ENCODE results near the gene SCNN1A. TPM values are rescaled to one million over a fixed set of nuclear protein-coding genes. Genes with fewer than 3 reads are reported as not detected.
A peak's percentile ranks its signal among the peaks of the same experiment; 100 is the strongest.
"Not testable (repeated sequence)": the region's sequence is repeated elsewhere in the genome, so short reads cannot be mapped to it uniquely, and the experiment has no call there.

SCNN1A gene
- total RNA-seq, 1 experiment from 2014 or later: 0.07 TPM

- no peak for DNase-seq (ENCODE audit: low spot score)
Measured at GRCh38 chr12:6347367-6348338, 27.7 kb downstream of the SCNN1A start.

DNA sequence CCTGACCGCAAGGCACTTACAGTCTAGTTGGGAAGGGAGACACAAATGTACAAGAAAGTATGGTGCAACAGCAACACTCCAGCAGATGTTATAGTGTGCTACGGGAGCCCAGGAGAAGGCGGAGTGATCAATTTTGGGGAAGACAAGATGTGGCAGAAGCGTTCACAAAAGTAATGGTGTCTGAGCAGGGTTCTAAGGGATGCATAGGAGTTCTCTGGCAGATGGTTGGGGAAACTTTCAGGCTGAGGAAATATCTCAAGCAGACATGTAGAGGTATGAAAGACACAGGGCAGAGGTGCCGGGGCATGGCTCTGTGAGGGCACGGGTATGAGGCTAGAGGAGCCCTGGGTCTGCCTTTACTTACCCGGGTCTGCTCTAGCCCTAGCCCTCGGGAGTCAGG is 28.4 kb downstream of the SCNN1A start:
- no peak for DNase-seq (ENCODE audit: low spot score)

DNA sequence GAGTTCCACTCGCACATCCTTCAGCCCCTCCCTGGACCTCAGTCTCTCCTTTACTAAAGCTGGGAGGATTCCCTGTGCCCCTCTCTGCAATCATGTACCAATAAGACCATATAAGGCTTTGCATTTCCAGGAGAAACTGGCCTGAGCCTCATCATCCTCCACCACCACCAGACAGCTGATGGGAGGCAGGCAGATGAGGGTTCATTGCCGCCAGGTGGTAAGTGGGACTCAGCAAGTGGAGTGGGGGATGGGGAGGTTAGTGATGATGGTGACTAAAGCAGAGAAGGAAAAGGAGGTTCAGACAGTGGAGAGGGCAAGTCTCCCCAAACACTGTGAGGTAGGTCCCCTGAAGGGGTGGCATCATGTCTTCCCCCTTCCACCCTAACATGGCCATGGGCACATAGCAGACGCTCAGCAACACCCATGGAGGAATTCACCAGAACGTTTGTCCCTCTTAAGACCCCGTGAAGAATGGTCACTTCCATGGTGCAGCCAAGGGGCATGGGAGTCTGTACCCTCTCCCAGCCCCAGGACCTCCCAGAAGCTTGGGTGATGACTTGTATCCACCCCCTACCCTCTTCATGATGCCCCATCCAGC is 29.0 kb downstream of the SCNN1A start:
- no peak for DNase-seq (ENCODE audit: low spot score)

DNA sequence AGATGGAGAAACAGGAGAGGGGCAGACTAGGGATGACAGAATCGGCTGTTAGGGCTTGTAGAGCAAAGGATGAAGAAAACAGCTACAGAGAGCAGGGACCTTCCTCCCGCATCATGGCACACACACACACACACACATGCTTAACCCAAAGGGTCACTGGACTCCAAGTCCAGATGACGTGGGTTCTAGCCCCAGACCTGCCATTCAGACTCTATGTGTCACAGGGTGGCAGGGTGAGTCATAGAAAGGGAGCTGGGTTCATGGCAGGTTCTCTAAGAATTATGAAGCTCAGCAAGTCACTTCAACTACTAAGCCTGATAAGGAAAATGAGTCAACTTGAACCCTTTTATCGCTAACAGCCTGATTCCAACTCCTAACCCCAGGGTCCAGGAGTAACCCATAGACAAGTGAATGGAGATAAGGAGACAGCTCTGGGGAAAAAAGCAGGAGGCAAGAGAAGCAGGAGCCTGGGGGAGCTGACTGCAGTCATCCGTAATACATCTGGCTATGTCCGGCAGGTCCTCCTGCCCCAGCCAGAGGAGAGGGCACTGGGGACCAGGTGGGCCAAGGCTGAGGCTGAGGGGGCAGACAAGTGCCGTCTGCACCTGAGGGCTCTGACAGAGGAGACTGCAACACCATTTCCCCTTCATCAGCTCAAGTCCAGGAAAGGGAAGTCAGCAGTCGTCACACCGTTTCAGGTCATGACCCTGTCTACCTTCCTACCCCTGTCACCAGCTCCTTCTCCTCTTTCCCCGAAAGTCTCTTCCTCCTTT is 29.9 kb downstream of the SCNN1A start:
- peak; percentile 92 for DNase-seq (ENCODE audit: low spot score)

DNA sequence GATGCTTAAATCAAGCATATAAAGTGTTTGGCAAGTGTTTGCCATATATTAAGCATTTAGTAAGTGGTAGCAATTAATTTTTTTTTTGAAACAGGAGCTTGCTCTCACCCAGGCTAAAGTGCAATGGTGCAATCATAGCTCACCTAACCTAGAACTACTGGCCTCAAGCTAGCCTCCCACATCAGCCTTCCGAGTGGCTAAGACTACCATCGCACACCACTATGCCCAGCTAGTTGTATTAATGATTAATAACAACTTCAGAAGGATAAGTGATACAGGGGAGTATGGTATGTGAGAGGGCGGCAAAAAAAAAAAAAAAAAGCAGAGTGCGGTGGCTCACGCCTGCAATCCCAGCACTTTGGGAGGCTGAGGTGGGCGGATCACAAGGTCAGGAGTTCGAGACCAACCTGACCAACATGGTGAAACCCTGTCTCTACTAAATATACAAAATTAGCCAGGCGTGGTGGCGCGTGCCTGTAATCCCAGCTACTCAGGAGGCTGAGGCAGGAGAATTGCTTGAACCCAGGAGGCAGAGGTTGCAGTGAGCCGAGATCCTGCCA is 31.2 kb downstream of the SCNN1A start:
- DNase-seq (ENCODE audit: low spot score): not testable (repeated sequence)

GRCh38 chr12:6343518-6343917 is 31.8 kb downstream of the SCNN1A start:
- no peak for DNase-seq (ENCODE audit: low spot score)

DNA sequence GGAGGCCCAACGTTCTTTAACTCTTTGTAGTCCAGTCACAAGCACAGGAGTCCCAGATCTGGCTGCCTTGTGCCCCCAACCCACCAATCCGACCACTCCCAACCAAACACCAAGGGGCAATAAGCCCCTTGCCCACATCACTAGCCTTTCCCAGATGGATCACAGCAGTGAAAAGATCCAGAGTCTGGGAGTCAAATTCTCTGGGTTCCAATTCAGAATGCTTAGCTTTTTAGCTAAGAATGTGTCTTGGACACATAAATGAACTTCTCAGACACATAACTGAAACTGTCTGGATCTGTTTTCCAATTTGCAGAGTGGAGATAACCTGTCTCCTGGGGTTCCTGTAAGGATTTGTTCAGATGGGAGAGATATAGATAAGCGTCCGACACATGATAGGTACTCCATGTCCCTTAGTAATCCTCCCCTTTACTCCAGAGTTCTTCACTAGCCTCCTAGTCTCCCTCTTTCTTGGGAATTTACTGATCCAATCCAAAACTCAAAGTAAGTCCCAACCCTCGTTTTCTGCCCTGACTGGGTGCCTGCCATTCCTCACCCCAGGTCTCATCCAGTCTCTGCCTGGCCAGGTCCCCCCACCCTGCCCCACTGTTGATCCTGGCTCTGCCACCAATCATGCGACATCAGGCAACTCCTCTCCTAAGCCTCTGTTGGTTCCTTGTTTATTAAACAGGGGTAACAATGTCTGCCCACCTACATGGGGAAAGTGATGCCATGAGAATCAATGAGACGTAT is 33.0 kb downstream of the SCNN1A start:
- DNase-seq (ENCODE audit: low spot score): no peak

DNA sequence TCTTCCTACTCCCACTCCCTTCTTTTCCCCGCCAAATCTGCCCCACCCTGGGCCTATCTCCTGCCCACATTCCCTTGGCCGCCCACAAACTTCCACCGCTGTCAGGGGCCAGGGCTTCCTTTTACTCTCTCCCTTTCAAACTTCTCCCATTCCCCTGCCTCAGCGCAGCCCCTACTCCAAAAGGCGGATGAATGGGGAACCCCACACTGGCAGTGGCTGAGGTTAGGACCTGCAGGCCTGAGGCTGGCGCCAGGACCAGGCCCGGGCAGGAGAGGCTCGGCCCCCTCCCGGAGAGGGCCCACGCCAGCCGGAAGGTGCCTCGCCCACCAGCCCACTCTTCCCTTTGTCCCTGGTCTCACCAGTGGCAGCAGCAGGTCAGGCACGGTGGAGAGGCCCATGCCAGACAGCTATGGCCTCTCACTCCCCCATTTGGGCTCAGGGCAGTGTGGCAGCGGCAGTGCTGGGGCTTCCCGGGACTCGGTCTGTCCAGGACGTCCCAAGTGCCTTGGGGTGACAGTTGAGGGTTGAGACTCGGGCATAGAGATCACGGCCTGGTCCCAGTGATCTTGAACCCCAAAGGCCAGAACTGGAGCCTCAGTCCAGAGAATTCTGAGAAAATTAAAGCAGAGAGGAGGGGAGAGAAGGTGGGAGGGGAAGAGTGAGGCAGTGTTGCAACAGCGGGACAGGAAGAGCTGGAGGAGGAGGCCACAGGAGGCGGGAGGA is 33.8 kb downstream of the SCNN1A start, which contains the start of gene TNFRSF1A:
TNFRSF1A (minus strand) TSS at position 660 of the 723 bp plus-strand sequence; CDS start at position 398, 262 bp downstream.
- peak; percentile 82 for DNase-seq (ENCODE audit: low spot score)

DNA sequence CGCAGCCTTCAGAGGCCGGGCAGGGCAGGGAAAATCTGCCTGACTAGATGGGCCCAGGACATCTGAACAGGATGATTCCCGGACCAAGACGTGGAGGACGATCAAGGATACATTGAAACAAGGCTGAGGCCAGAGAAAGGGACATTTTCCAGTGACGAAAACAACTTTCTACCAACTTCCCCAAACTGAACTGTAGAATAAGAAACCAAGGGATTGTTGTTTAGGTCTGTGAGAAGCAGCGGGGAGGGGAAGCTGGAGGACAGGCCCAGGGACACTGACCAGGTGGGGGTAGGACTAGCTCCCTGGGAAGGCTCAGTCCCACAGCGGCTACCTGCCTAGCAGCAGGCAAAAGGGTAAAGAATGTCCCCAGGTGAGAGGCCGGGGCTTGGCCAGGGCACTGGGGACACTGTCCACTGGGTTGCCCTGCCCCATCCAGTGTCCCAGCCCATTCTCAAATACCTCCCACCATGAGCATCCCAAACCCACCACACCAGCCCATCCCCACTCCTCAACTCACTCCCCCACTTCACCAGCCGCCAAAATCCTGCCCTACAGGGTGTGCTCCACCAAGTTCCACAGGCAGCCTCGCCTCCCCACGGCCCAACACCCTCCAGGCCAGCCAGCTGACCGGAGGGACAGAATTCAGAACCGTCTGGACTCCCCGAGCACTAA is 34.5 kb downstream of the SCNN1A start:
- no peak for DNase-seq (ENCODE audit: low spot score)

DNA sequence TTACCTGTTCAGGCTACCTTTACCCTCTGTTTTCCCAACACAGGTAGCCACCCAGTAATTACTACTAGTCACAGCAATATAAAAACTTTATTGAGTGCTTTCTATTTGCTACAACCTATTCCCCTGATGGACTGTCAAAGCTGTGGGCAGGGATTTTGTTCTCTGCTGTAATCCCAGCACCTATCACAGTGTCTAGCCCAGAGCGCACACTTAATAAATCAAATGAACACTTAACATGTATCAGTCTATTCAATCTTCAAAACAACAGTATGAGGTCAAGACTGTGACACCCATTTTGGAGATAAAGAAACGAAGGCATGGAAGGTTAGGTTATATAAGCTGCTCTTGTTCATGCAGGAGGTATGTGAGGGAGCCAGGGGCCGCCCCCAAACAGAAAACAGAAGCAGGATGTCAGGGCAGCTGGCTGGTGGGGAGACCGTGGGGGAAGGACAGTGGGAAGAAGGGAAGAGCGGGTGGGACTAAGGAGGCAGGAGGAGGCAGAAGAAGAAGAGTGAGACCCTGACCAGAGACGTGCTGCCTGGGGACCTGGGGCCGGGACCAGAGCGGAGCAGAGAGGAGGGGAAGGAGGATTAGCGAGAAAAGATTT is 35.2 kb downstream of the SCNN1A start:
- DNase-seq (ENCODE audit: low spot score): peak; percentile 33

- DNase-seq (ENCODE audit: low spot score): no peak
Measured at GRCh38 chr12:6338955-6339354, 36.4 kb downstream of the SCNN1A start.

GRCh38 chr12:6338536-6338935 is 36.8 kb downstream of the SCNN1A start:
- not testable (repeated sequence) for DNase-seq (ENCODE audit: low spot score)

DNA sequence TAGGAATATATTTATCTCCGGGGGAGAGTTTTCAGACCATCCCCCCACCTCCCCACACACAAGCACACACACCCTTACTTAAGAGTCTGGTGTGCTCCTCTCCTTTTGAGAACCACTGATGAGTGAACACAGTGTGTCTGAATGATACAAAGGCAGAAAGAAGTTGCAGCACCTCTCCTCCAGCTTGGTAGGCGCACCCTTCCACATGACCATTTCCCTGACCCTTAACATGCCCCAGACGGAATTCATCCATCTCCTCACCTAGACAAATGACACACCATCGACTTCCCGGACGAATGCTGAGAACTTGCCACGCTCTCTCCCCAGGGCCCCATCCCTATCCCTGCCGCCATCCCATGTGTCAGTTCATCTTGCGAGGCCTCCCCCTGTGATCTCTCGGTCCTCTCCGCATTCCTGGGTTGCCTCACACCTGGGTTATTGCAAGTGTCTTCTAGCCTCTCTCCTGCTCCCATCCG is 37.4 kb downstream of the SCNN1A start:
- DNase-seq (ENCODE audit: low spot score): no peak

DNA sequence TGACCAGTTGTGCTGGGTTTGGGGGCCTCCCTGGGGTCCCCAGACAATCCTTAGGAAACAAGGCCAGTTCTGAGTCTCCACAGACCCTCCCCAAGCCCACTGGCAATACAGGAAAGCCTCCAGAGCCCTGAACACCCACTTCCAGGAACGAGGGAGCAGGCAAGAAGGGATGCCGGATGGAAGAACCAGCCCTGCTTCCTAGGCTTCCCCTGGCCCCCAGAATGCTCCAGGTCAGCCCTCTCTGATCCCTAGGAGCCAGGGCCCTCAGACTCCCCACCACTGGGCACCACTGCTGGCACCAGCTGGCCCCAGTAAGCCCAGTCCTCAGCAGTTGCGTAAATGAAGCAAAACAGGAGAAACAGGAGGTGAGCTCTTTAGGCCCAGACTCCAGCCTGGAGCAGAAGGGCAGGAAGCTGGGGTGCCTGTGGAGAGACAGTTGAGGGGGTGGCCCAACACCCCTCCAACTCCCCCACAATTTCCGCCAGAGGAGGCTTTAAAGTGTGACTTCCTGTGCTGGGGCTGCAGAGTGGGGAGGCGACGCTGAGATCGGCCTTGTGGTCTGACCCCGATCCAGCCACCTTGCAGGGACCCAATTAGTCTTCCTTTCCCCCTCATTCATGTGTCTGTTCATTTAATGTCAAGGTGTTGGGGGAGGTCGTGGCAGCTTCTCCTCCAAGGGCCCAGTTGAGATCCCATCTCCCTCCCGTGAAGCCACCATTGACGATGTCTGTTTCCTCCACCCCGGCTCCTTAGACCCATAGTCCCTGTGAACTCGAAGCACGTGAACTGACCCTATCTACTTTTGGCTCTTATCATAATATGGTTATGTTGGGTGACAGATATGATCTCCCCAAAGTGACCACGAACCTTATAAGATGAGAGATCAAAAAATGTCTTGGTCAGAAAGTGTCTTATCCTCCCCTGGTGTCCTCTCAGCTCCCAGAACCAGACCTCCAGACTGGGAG is 38.2 kb downstream of the SCNN1A start:
- no peak for DNase-seq (ENCODE audit: low spot score)

DNA sequence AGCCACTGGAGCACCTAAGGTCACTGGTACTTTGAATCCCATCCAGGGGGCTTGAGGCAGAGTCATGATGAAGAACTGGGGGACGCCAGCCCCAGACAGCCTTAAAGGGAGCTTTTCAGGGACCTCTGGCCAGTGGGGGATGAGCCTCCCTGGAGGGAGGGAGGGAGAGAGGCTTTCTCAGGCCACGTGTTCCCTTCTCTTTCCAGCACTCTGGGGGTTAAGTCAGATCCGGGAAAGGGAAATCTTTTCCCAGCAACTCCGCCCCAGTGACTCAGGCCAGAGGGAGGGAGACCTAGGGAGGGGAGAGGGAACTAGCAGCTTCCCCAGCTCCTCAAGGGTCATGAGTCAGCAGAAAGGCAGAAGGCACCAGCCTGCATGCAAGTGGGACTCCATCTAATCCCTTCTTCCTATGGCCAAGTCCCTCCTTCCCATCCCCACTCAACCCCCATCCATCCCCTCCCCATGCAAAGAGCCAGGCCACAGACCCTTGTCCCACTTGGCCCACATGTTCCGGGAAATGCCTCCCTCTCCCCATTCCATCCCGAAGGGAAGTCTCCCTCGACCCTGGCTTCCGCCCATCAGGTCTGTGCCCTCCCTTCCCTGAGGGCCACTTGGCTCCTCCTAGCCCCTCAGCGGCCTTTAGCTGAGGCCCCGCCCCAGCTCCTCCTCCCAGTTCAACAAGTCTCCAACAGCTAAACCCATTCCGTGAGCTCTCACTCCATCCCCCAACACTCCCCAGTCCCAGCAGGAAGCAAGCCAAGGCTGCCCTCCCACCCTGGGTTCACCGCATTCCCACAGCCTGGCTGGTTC is 39.1 kb downstream of the SCNN1A start:
- DNase-seq (ENCODE audit: low spot score): peak; percentile 97

DNA sequence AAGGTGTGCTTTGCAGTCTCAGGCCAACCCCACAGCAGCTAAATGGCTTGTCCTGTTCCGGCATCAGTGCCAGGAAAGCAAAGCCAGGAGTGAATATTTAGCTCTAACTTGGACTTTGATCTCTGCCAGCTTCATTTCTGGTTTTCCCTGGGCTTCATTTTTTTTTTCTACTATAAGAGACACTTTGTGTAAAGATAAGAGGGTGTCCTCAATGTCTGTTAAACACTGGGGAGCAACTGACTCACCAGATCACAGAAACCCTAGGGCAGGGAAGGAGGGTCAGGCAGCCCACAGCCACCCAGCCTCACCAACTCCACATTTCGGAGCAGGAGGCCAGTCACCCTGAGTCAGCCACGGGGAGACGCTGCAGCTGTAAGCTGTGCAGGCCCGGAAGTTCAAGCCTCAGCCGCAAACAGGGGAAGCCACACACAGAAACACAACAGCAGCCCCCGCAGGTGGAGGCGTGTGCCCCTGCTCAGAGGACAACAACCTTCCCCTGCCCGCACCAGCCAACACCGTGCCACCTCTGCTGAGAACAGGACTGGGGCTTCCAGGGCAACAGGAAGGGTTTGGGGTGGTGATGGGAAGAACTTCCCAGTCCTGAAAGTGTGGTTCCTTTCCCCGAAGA is 39.8 kb downstream of the SCNN1A start:
- DNase-seq (ENCODE audit: low spot score): peak; percentile 75

Measured in A172 (cell line).